NCI-H1092 treated with DMSO at 0.1 percent for 48 hours (cell line): ENCODE data around the gene FAM32A.

Experiments used
- DNase-seq: peaks from one replicate; lab custom pipeline; 2025; lab: John Stamatoyannopoulos, UW

Gene FAM32A

DNA sequence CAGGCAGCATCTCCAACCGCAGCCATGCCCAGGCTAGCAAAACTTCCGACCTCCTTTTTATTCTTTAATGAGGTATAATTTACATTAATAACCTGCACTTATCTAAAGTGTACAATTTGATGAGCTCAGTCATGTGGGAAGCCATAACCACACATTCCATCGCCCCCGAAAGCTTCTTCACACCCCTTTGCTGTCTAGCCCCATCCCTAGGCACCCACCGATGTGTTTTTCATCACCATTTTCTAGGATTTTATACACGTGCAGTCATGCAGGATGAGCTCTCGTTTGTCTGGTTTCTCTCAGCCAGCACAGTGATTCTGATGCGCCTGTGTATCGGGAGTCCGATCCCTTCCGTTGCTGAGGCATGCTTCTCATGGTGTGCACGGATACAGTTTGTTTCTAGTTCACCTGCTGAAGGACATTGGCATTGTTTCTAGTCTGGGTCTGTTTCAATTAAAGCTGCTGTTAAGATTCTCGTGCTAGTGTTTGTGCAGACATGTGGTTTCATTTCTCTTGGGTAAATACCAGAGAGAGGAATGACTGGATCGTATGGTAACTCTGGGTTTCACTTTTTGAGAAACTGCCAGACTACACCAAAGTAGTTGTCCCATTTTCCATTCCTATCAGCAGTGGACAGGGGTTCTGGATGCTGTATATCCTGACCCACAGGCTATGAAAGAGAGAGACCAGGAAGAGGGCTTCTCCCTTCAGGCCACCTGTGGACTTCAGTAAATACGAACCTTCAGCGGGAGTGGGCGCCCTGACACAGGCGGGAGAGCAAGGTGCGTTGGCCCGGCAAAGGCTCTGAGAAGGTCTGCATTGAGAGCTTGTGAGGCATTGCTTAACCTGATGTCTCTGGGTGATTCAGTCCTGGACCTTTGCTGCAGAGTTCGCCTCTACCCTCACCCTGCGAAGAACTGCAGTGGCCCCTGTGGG lies 17.4 kb downstream of the FAM32A start:
- no peak for DNase-seq

DNA sequence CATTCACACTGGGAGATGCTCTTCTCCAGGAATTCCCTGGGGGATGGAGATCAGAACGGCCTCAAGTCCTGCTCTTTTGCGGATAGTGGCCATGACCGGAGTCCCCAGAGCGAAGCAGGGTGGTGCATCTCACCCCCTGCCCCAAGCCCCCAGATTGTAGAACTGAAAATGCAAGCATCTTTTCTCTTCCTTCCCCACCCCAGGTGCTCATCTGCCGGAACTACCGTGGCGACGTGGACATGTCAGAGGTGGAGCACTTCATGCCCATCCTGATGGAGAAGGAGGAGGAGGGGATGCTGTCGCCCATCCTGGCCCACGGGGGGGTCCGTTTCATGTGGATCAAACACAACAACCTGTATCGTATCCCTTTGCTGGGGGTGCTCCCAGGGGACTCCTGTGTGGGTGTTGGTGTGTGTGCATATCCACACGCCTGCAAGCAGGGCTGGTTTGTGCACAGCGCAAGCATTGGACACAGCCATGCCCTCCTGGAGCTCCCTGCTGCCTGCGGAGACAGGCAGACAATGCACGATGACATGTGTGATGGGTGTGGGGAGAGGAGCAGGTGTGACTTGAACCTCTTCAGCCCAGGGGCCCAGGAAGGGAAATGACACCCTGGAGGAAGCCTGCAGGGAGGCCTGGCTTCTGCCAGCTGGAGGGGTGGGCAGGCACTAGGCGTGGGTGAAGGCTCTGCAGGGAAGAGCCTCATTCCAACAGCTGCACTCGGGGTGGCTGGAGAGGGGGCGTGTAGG lies 18.2 kb downstream of the FAM32A start:
- DNase-seq: no peak

- no peak for DNase-seq
Observed at GRCh38 chr19:16204005-16204294, 18.7 kb downstream of the FAM32A start.

- no peak for DNase-seq
Observed at GRCh38 chr19:16205205-16206045, 20.2 kb downstream of the FAM32A start.

- no peak for DNase-seq
Observed at GRCh38 chr19:16206046-16206605, 20.9 kb downstream of the FAM32A start.

DNA sequence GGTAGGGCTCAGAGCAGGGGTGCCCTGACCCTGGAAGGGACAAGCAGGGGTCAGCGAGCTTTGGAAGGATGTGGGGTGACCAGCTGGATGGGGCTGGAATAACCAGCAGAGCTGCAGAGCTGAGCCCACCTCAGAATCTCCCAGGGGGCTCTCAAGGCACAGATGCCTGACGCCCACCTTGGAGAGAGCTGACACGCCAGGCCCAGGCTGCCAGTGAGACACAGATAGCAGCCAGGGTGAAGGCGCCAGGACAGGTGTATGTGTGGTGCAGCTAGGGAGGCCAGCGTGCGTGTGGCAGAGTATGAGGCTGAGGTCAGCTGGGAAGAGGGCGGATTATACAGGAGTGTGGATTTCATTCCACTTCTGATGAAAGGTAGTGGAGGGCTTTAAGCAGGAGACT lies 21.4 kb downstream of the FAM32A start:
- no peak for DNase-seq

- DNase-seq: no peak
Observed at GRCh38 chr19:16207063-16207462, 21.9 kb downstream of the FAM32A start.

DNA sequence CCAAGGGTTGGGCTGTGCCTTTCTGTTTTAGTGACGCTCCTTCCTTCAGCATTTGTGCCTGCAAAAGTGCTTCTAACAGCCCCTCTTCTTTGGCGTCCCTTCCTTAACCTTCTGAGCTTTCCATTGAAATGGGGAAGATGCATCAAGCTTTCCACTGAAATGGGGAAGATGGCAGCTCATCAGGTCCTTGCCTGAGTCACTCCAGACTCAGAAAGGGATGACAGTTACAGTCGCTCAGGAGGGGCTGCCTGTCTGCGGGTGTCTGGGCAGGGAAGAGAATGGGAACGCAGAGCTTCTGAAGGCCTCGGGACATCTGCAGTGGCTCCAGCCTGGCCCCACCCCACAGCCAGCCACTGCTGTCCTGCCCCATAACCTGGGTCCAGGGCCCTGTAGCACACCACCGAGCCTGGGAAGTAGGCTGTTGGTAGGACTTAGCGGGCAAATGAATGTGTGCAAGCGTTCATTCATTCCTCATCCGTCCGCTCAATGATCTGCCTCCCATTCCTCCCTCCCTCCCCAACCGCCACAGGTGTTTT lies 22.3 kb downstream of the FAM32A start:
- DNase-seq: no peak

- no peak for DNase-seq
Observed at GRCh38 chr19:16208064-16208759, 23.0 kb downstream of the FAM32A start.

- peak; percentile 56 for DNase-seq
Observed at GRCh38 chr19:16208847-16209665, 23.8 kb downstream of the FAM32A start.

DNA sequence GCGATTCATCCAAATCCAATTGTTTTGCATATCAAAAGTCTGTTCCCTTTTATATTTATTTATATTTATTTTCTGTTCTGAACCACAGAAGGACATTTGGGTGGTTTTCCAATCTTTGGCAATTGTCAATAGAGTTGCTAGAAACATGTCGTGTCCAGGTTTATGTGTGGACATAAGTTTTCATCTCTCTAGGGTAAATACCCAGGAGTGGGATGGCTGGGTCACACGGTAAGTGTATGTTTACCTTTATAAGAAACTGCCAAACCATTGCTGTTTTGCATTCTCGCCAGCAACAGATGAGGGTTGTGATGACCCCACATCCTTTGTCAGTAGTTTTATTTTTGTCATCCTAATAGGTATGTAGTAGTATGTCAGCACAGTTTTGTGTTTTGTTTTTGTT lies 25.0 kb downstream of the FAM32A start:
- DNase-seq: peak; percentile 57

GRCh38 chr19:16213076-16213475 lies 27.9 kb downstream of the FAM32A start:
- no peak for DNase-seq

DNA sequence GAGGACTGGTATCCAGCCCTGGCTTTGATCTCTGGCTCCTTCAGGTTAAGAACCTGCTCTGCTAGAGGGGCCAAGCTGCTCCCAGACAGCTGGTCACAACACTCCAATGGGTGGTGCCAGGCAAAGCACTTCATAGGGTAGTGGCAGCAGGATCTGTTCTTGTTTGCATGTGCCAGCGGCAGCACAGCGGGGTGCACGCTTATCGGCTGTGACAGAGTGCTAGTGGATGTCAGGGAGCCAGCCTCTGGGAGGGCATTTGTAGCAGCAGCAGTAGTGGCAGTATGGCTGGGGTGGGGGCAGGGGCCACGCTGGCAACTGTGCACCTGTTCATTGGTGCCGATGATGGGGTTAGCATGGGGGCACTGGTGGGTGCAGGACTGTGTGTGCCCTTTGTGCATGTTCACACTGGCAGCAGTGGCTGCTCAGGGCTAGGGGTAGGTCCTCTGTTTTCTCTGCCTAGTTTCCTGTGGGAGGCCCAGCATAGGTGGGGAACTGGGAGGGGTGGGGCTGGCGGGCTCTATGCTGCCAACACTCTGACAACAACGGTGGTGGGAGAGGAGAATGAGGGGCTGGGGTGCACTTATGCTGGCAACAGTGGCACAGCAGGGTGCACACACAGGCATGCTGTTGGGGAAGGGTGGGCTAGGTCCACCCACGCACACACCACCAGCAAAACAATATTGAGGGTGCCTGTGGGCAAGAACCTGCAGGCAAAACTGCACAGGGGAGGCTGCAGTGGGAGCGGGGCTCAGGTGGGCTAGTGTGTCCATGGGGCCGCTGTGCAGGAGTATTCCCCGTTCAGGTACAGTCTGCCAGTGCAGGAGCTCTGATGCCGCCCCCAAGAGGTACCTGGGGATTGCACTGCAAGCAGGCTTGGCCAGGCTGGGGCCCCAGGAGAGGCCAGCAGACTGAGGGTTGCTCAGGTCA lies 31.8 kb downstream of the FAM32A start:
- DNase-seq: peak; percentile 82

DNA sequence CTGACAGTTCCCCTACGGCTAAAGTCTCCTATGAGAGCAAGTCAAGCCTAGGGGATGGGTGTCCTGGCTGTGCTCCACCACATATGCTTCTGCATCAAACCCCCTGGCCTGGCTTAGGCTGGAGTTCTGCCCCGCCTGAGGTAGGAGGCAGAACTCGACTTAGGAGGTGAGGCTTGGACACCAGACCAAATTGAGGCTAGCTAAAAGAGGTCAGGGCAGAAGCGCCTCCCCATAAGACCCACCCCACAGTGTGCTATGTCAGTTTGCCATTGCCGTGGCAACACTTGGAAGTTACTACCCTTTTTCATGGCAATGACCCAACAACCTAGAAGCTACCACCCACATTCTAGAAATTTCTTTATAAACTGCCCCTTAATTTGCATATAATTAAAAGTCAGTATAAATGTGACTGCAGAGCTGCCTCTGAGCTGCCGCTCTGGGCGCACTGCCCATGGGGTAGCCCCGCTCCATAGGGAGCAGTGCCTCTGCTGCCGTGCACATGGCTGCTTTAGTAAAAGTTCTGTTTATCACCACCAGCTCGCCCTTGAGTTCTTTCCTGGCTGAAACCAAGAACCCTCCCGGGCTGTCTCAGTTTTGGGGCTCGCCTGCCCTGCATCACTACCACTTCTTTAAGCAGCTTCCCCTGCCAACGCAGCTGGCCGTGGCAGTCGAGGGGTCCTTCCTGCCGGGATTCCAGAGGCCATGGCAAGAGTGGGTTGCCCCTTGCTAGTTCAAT lies 32.7 kb downstream of the FAM32A start:
- DNase-seq: no peak

DNA sequence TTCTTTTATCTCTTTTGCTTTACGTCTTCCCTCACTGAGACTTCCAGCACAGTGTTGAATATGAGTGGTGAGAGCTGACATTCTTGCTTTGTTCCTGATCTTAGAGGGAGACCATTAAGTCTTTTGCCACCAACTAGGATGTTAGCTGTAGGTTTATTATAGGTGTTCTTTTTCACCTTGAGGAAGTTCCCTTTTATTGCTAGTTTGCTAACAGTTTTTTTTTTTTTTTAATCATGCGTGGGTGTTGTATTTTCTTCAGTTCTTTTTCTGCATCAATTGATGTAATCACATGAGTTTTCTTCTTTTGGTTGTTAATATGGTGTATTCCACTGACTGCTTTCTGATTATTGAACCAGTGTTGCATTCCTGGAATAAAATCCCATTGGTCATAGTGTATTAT lies 33.6 kb downstream of the FAM32A start:
- DNase-seq: no peak

- DNase-seq: no peak
Observed at GRCh38 chr19:16222806-16223205, 37.6 kb downstream of the FAM32A start.

DNA sequence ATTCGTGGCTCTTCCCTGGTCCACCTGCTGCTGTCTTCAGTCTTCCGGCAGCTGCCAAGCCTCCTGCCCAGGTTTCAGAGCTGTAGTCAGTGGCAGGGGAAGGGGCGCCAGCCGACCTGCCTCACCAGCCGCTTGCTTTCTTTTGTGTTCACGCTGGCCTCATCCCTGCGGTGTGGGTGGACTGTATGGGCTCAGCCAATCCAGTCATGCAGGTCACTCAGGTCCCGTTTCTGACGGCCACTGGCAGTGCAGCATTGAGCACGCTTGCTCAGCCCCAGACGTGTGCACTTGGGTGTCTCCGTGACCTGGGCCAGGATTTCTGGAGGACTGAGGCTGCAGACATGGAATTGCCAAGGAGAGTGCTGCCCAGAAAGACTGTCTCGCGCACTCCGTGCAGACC lies 38.5 kb downstream of the FAM32A start:
- no peak for DNase-seq

GRCh38 chr19:16224293-16225045 lies 39.3 kb downstream of the FAM32A start:
- no peak for DNase-seq
